GM19463 (cell line): ENCODE measurements around the gene MDP1.

ENCODE experiments used
- ATAC-seq: cut with Tn5 transposase; IDR thresholded peaks from one replicate; pipeline ENCODE4 v1.9.1; 2021; ENCODE audit warnings: mild to moderate bottlenecking, moderate library complexity; ENCODE audit not compliant: unreplicated experiment

Gene MDP1

GRCh38 chr14:24182110-24182882 is 33.6 kb downstream of the MDP1 start:
- no peak for ATAC-seq

- ATAC-seq: no peak
Measured at GRCh38 chr14:24181371-24182077, 34.3 kb downstream of the MDP1 start.

GRCh38 chr14:24179961-24180796 is 35.7 kb downstream of the MDP1 start:
- no peak for ATAC-seq

- no peak for ATAC-seq
Measured at GRCh38 chr14:24179294-24179960, 36.4 kb downstream of the MDP1 start.

- no peak for ATAC-seq
Measured at GRCh38 chr14:24178399-24179178, 37.3 kb downstream of the MDP1 start.

- ATAC-seq: no peak
Measured at GRCh38 chr14:24177891-24178290, 38.0 kb downstream of the MDP1 start.

- no peak for ATAC-seq
Measured at GRCh38 chr14:24177041-24177825, 38.6 kb downstream of the MDP1 start.

- no peak for ATAC-seq
Measured at GRCh38 chr14:24176599-24176998, 39.3 kb downstream of the MDP1 start.

GRCh38 chr14:24172871-24173281 is 43.0 kb downstream of the MDP1 start:
- no peak for ATAC-seq

- ATAC-seq: no peak
Measured at GRCh38 chr14:24172261-24172860, 43.5 kb downstream of the MDP1 start.

GRCh38 chr14:24171422-24172260 is 44.2 kb downstream of the MDP1 start, which contains the start of gene REC8:
TSS of gene REC8 (plus strand) at chr14:24172080. CDS start at chr14:24172553, 473 bp downstream.
- ATAC-seq: peak; percentile 80

- ATAC-seq: no peak
Measured at GRCh38 chr14:24167469-24168114, 48.3 kb downstream of the MDP1 start.

GRCh38 chr14:24165785-24166184 is 50.1 kb downstream of the MDP1 start:
- no peak for ATAC-seq

- no peak for ATAC-seq
Measured at GRCh38 chr14:24164518-24164991, 51.3 kb downstream of the MDP1 start.
